NCI-H1105 (cell line): ENCODE results near the gene ADPGK.

Experiments used
- DNase-seq: peaks from one replicate; lab custom pipeline; 2025; lab: John Stamatoyannopoulos, UW

ADPGK gene

GRCh38 chr15:72790302-72790910 is 6.8 kb upstream of the ADPGK start:
- DNase-seq = no peak

DNA sequence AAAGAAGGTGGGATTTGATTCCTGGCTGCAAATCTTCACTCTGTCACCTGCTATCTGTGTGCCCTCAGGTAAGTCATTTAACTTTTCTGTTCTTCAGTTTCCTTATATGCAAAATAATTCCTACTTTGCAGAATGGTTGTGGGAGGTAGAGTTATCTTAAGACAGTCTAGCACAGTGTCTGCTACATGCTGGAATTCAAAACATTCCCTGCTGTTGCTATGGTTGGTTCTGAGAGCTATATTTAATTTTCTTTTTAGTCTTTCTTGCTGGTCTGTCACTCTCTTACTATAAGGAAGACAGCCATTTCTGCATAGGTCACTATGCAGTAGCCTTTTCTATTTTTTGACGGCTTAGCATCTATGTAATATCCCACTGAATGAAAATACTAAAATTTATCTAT is 4.0 kb upstream of the ADPGK start:
- DNase-seq = no peak

DNA sequence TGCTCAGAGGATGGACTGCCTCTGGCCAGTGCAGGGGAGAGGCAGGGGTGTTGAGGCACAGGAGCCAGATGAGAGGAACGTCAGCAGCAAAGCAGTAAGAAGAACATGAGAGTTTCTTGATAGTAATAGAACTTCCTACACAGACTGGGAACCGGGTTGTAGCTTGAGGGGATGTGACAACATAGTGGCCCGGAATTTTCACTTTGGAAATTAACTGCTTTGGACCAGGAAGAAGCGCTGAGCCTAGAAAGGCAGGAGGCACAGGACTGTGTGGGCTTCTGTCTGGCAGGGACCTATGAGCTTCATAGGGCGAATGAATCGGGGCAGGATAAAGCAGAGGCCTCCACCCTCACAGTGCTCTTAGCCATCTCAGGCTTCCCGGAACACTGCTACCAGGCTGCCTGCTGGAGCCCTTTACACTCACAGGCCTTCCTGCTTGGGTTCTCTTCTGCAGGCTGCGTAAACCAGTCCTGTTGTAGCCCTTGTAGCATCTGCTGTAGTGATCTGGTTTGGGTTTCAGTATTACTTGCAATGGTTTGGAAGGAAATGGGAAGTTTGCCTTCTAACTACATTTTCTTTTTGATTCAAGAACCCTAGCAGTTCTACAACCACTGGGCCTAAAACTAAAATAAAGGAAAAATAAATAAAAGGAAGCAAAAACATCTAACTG is 3.3 kb upstream of the ADPGK start:
- no peak for DNase-seq

GRCh38 chr15:72786242-72786641 is 2.7 kb upstream of the ADPGK start:
- DNase-seq = no peak

DNA sequence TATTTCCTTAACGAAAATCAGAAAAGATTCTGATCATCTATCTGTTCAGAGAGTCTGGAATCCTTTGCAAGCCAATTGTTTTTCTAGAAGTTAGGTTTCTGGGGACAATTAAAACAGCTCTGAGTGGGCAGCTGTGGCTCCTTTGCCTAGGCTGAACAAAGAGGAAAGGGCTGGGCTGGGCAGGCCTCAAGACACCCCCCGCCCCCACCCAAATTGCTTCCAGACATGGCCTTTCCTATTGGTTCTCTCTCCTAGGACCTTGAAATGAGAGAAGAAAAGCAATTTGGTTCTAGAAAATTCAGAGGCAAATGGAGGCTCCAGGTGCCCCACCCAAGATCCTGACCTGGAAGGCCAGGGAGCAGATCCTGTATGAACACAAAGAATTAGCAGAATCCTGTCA is 2.3 kb upstream of the ADPGK start:
- DNase-seq = no peak

DNA sequence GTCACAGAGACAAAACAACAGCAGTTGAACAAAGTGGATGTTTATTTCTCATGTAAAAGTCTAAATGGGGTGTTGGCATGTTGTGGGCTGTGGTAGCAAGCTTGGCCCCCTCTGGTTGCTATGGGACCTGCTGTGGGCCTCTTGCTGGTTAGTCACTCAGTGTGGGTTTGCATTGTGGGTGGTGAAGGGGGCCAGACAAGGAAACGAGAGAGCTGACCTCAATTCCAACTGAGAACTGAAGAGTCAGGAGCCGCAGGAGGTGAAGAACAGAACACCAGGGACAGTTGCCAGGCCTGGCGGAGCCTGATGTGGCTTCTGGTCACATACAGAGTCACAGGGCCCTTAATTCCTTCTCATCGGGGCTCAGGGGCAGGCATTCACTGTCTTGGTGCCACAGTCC is 1.9 kb upstream of the ADPGK start:
- DNase-seq = no peak

GRCh38 chr15:72784456-72784876 is 908 bp upstream of the ADPGK start:
- no peak for DNase-seq

GRCh38 chr15:72783004-72783639 is 436 bp downstream of the ADPGK start:
- peak; percentile 40 for DNase-seq

- DNase-seq = no peak
These were observed 1.1 kb downstream of the ADPGK start for GRCh38 chr15:72782274-72783003.

DNA sequence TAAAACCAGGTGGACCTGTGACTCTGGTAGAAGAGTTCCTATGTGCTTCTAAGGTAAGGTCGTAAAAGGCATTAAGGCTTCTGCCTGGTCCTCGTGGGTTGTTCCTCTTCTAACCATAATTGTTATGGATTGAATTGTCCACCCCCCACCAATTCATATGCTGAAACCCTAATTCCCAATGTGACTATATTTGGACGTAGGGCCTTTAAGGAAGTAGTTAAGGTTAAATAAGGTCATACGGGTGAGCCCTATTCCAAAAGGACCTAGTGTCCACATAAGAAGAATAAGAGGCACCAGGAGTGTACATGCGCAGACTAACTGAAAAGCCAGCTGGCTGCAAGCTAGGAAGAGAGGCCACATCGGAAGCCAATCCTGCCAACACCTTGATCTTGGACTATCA is 1.9 kb downstream of the ADPGK start:
- no peak for DNase-seq

DNA sequence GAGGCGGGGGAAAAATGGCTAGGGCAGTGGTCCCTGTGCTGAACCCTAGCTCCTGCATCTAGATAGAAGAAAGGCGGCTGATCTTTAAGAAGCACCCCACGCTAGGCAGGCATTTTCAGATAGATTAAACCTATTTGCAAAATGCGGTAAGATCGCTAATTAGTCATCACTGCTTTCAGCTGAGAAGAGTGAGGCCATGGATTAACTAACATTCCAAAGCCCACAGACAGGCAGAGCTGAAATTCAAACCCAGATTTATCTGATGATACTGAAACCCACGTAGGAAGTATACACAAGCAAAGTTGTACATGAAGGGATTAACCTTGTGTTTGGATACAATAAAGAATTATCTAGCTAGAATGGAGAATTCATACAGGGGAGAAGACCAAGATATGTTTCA is 4.8 kb downstream of the ADPGK start:
- DNase-seq = no peak

DNA sequence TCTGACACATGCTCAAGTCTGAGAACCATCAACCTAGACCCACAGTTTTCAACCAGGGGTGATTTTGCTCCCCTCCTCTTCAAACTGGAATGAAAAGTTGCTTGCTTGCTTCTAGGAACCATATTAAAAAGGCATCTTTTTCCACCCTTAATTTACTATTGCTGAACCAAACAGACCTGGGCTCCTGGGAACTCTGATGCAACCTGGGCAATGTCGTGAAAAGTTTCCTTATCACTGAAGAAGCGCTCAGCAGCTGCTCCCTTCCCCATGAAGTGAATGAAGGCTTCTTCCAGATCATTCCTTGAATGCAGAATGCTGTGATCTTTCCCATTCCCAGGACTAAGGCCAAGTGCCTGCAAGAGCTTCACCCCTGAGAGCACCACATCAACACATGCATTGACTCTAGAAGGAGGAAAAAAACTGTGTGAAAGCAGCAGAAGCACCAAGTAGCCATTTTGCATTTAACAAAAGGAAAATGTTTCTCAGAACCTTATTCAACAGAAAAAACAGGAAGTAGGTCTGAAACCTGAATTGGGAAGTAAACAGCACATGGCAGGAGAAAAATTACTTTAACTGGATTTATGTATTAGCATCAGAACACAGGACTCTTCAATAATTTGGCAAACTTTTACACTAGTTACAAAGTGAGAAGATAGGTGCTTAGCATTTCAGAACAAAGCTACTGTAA is 8.7 kb downstream of the ADPGK start:
- no peak for DNase-seq

DNA sequence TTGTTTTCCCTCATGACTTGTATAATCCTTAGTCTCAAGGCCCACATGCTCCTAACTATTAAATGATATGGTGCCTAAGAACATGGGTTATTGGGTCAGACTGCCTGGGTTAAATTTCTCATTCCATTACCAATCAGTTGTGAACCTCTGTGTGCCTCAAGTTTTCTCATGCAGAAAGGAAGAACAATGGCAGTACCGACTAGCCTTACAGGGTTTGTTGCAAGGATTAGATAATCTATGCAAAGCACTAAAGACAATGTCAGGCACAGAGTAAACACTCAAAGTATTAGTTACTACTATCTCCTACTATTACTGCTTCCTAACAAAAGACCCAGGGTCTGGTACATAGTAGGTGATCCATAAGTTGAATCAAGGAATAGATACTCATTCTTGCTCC is 12.2 kb downstream of the ADPGK start:
- DNase-seq = no peak

DNA sequence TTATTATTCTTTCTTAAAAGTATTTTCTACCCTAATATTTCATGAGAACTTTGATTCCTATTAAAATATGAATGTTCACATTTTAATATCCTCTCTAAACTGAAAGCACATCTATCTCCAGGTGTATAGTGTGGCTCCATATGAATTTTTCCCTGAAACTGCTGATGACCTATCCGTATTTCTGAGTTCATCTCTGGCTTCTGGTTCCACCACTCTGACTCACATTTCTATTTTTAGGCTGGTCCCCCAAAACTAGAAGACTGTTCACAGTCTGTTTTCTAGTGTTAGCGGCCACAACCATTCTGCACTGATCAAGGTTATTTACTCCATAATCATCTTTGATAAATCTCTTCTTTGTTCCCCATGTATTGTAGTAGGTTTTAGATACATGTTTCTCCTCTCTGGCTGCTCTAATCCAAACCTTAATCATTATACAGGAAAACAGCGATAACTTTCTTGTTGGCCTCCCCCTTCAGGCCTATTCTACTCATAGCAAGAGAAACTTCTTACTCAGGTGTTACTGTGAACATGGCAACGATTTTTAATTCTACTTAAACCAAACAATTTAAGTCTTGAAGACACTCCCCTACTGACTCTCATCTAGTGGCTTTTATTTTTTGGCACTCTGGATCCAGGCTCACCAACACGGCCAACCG is 12.8 kb downstream of the ADPGK start:
- no peak for DNase-seq

GRCh38 chr15:72766780-72767179 is 16.8 kb downstream of the ADPGK start:
- DNase-seq = no peak

DNA sequence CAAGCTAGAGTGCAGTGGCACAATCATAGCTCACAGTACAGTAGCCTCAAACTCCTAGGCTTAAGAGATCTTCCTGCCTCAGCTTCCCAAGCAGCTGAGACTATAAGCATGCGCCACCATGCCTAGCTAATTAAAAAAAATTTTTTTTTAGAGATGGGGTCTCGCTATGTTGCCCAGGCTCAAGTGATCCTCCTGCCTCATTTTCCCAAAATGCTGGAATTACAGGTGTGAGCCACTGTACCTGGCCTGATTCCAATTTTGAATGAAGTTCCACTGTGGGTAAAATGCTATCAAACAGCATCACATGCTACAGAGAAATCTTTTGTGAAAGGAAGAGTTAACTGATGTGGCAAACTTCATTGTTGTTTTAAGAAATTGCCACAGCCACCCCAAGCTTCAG is 17.5 kb downstream of the ADPGK start:
- DNase-seq = no peak

GRCh38 chr15:72764656-72765055 is 18.9 kb downstream of the ADPGK start:
- DNase-seq = no peak

- no peak for DNase-seq
These were observed 22.8 kb downstream of the ADPGK start for GRCh38 chr15:72760590-72761260.

DNA sequence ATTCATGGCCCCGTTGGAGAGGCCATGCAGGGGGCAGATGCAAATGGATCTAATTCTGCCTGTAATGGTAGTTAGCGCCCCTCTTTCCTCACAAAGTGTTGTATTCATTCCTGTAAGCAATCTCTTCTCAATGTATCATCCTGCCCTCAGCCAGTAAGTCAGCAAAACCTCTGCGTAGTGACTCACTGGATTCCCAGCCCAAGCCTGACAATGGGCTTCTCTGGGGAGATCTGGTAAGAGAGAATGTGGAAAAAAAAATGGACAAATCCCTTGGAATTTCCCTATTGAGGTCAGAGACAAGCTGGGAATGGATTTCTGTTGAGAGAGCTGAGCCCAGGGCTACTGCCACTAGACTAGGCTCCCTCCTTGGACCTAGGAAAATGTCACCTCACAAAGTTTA is 25.4 kb downstream of the ADPGK start:
- DNase-seq = no peak

DNA sequence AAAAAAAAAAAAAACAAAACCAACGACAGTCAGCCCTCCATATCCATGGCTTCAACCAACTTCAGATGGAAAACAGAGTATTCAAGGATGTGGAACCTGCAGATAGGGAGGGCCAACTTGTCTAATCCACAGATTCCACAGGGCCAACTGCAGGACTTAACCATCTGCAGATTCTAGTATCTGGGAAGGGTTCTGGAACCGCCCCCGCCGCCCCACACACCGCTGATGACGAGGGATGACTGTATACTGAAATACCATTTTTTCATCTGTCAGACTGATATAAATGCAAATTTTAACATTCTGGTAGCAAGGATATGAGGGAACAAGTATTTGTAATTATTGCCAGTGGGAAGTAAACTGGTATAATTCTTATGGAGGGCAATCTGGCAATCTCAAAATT is 29.5 kb downstream of the ADPGK start:
- DNase-seq = no peak

DNA sequence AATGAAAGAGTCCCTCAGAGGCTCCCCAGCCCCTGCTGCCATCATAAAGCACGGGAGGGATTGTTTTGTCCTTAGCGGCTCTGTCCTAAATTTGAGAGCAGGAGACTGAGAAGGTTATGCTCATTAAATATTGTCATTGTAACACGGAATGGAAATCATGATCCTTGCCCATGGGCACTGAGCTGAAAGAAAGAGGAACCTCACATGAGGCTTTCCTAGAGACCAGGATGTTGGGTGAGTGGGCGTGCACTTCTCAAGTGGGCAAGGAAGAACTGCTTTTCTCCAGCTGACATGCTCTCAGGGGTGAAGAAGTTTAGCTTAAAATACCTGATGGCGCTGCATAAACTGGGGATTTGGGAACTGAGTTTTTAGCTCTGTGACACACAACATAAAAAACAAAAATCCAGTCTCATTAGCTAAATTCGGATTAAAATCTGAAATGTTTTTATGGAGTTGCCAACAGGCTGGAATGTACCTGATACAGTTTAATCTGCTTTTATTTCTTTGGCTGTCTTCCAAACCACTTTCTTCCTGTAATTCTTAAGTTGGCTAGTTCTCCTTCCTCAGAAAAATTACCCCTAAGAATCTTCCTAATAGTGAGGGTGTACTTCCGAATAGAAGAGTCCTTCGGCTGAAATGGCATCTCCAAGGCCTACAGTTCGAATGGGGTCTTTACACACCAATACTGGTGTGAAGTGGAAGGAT is 31.7 kb downstream of the ADPGK start:
- DNase-seq = no peak
